Right lobe of liver (tissue), 6 donors: ENCODE data around the gene METTL24. TPM values are rescaled to one million over a fixed set of nuclear protein-coding genes. Genes with fewer than 3 reads are reported as not detected.

Experiments
- ATAC-seq, 4 donors: fragments of 200-7000 bp; cut with Tn5 transposase; one replicate each; pipeline ENCODE4 v1.9.1; 2020; ENCODE audit warnings: mild to moderate bottlenecking in 4 of 4, moderate library complexity in 4 of 4
- DNase-seq, 3 donors: peaks; one replicate each; pipeline ENCODE4 v3.0.0-alpha.2; 2020
- H3K27ac ChIP-seq, 3 donors: fragments of 200-600 bp; one replicate each; pipeline ENCODE4 v1.8.0; 2022
- H3K27me3 ChIP-seq, 2 donors: fragments of 200-600 bp; one replicate each; pipeline ENCODE4 v1.8.0; 2022
- H3K36me3 ChIP-seq, 4 donors: fragments of 200-600 bp; sonication (generic) in 1 of 4; one replicate each; pipeline versions ENCODE4 v1.5.1 to v1.8.0; 2017 to 2022; ENCODE audit warnings: control low read depth in 1 of 4
- H3K4me1 ChIP-seq, 4 donors: fragments of 200-600 bp; sonication (generic) in 1 of 4; one replicate each; pipeline versions ENCODE4 v1.5.1 to v1.8.0; 2017 to 2022; ENCODE audit warnings: control low read depth in 1 of 4
- H3K4me3 ChIP-seq, 3 donors: fragments of 200-600 bp; one replicate each; pipeline ENCODE4 v1.8.0; 2022
- H3K9me3 ChIP-seq, 4 donors: fragments of 200-600 bp; sonication (generic) in 1 of 4; one replicate each; pipeline versions ENCODE4 v1.5.1 to v1.8.0; 2017 to 2022; ENCODE audit warnings: control low read depth in 1 of 4
- POLR2A ChIP-seq: fragments of 450-650 bp; IDR thresholded peaks from one replicate; pipeline ENCODE4 v1.6.1; 2017; ENCODE audit warnings: antibody characterized with exemption, mild to moderate bottlenecking
- WGBS: methylation state at CpG from one replicate; pipeline ENCODE4 v1.1.6; 2018; ENCODE audit warnings: low coverage, low lambda C conversion rate; ENCODE audit not compliant: insufficient coverage; ENCODE audit errors: missing lambda C conversion rate; 5-methylcytosine and 5-hydroxymethylcytosine counted together
- intact Hi-C, 2 donors: fragments of 100-400 bp; cut with DNase I; formaldehyde crosslinking; loops; one replicate each; pipeline versions ENCODE4 v1.11.2 to v1.14.1; 2022
- total RNA-seq, 6 experiments: library from RNA; depleted of rRNA in 2 of 6; stranded (reverse); fragments of >200 nt in 2 of 6; fragmentation: NEBNext Ultra II Directional in 3 of 6; extraction: Animal tissue kit (Norgen Biotek cat#: 25700) in 3 of 6; gene quantifications; one replicate each; pipeline versions ENCODE4 v1.1.0 to v1.2.4, GENCODE V29; 2016 to 2023
- TF ChIP-seq, protein P1 (sequence below), 4 donors: fragments of 200-600 bp in 3 of 4; fragments of 450-650 bp in 1 of 4; IDR thresholded peaks; one replicate each; pipeline versions ENCODE4 v1.5.1 to v1.8.0; 2016 to 2022; ENCODE audit warnings: antibody characterized with exemption in 4 of 4, mild to moderate bottlenecking in 2 of 4
- donor health status: DM: no; HTN: yes; CAD: no.
- donor health status: DM: no; HTN: no; CAD: no.
- donor health status: DM: no; HTN: no; CAD: no.
- donor health status: DM: no; HTN: yes; CAD: no.
- donor health status: DM: no; HTN: yes; CAD: no.

Gene METTL24
- total RNA-seq, 6 experiments from 2014 or later = 0.37 to 1.0 (median 0.57) TPM

GRCh38 chr6:110196874-110197273 lies 161.3 kb downstream of the METTL24 start:
- H3K36me3 ChIP-seq = peaks cover 0 to 11% (median 2%) of the 10 kb centered on the region in 4 donors
- ATAC-seq (no peak), DNase-seq (no peak)
- no peaks in the 10 kb centered on the region for H3K9me3 ChIP-seq
- no peak overlapping the region for H3K4me3 ChIP-seq
- TF ChIP-seq, protein P1, sequence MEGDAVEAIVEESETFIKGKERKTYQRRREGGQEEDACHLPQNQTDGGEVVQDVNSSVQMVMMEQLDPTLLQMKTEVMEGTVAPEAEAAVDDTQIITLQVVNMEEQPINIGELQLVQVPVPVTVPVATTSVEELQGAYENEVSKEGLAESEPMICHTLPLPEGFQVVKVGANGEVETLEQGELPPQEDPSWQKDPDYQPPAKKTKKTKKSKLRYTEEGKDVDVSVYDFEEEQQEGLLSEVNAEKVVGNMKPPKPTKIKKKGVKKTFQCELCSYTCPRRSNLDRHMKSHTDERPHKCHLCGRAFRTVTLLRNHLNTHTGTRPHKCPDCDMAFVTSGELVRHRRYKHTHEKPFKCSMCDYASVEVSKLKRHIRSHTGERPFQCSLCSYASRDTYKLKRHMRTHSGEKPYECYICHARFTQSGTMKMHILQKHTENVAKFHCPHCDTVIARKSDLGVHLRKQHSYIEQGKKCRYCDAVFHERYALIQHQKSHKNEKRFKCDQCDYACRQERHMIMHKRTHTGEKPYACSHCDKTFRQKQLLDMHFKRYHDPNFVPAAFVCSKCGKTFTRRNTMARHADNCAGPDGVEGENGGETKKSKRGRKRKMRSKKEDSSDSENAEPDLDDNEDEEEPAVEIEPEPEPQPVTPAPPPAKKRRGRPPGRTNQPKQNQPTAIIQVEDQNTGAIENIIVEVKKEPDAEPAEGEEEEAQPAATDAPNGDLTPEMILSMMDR (IDR thresholded peaks at IDR 0.05) = no peak
- TF ChIP-seq POLR2A = no peak
- H3K27me3 ChIP-seq = no peaks in the 10 kb centered on the region
- WGBS = 63% methylated on average over 1 of the region's 1 CpG
- no peaks in the 10 kb centered on the region for H3K4me1 ChIP-seq
- intact Hi-C loops = no loop called here
- no peak overlapping the region for H3K27ac ChIP-seq

- ATAC-seq (no peak), DNase-seq (no peak)
- WGBS = 89% methylated on average over 4 of the region's 4 CpGs
- intact Hi-C loops = no loop called here
- Histone ChIP-seq H3K27ac (no peak overlapping the region), H3K9me3 (no peaks in the 10 kb centered on the region), H3K36me3 (peaks cover 0 to 11% (median 2%) of the 10 kb centered on the region in 4 donors), H3K27me3 (no peaks in the 10 kb centered on the region), H3K4me1 (no peaks in the 10 kb centered on the region), H3K4me3 (no peak overlapping the region)
- no peak for TF ChIP-seq POLR2A
- TF ChIP-seq, protein P1 (IDR thresholded peaks at IDR 0.05) = no peak
Measured at GRCh38 chr6:110195639-110196038, 162.5 kb downstream of the METTL24 start.

Other genes with a start within 250 kb of the METTL24 start
- gene WASF1, start 178.7 kb downstream of the METTL24 start, total RNA-seq = 1 to 10 TPM; 3.6 to 6.6 (median 4.8) TPM
- gene CDC40, start 177.9 kb downstream of the METTL24 start, total RNA-seq = 10 to 100 TPM; 10.2 to 12.3 (median 11.0) TPM
- 1 to 10 TPM; 4.6 to 9.4 (median 6.4) TPM for gene DDO, start 57.2 kb upstream of the METTL24 start, total RNA-seq
- gene SLC22A16, start 118.3 kb upstream of the METTL24 start, total RNA-seq = under 1 TPM in 3 of 6 experiments, not detected in 3; 0.11 to 0.44 (median 0.31) TPM